NB4 (cell line): ENCODE data around the gene NUAK1.

Experiments
- CTCF ChIP-seq: IDR thresholded peaks from one replicate; pipeline ENCODE4 v1.5.1; 2012; ENCODE audit warnings: low read depth, low read length
- MAX ChIP-seq: IDR thresholded peaks from 2 replicates; pipeline ENCODE4 v1.6.1; 2011; ENCODE audit warnings: low read depth, low read length

DNA sequence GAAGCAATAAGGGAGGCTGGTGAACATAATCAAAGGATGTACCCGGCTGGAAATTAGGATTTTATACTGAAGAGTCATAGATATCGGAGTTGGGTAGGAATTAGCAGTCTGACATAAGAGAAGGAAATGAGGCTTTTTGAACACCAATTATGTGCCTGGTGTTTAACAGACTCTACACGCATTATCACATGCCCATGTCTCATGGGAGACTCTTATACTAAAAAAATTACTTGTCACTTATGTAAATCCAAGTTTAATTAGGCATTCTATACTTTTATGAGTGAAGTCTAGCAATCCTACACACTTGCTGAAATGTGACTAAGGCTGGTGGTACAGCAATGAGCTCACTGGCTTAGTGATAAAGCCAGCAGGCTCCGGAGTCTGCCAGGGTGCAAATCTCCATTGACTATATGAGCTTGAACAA lies 93.5 kb downstream of the NUAK1 start:
- TF ChIP-seq CTCF (no peak), MAX (no peak)
